Spleen (tissue), 11 donors: ENCODE data around the gene PIP5KL1. TPM values are rescaled to one million over a fixed set of nuclear protein-coding genes. Genes with fewer than 3 reads are reported as not detected.

ENCODE experiments used
- DNase-seq: peaks from one replicate; pipeline ENCODE4 v3.0.0-alpha.2; 2020
- H3K27ac ChIP-seq, 8 donors: fragments of 200-600 bp; sonication (generic) in 7 of 8; 1 replicate in 4 of 8; 2 replicates in 4 of 8; pipeline versions ENCODE4 v1.5.0 to v1.8.0; 2016 to 2021; ENCODE audit warnings: inconsistent platforms in 4 of 8, mild to moderate bottlenecking in 4 of 8, moderate library complexity in 1 of 8
- H3K27me3 ChIP-seq, 7 donors: fragments of 200-600 bp; sonication (generic) in 6 of 7; replicated peaks in 1 of 7; 1 replicate in 4 of 7; 2 replicates in 3 of 7; pipeline versions ENCODE4 v1.5.0 to v1.8.0; 2016 to 2021; ENCODE audit warnings: inconsistent platforms in 3 of 7, mild to moderate bottlenecking in 1 of 7
- H3K36me3 ChIP-seq, 6 donors: fragments of 200-600 bp; sonication (generic) in 5 of 6; 1 replicate in 4 of 6; 2 replicates in 2 of 6; pipeline versions ENCODE4 v1.5.0 to v1.8.0; 2016 to 2021; ENCODE audit warnings: inconsistent platforms in 2 of 6
- H3K4me1 ChIP-seq, 6 donors: fragments of 200-600 bp; sonication (generic) in 5 of 6; 1 replicate in 3 of 6; 2 replicates in 3 of 6; pipeline versions ENCODE4 v1.5.0 to v1.8.0; 2016 to 2021; ENCODE audit warnings: inconsistent platforms in 3 of 6
- H3K4me3 ChIP-seq, 8 donors: fragments of 200-600 bp; sonication (generic) in 7 of 8; 1 replicate in 4 of 8; 2 replicates in 4 of 8; pipeline versions ENCODE4 v1.5.0 to v1.8.0; 2016 to 2021; ENCODE audit warnings: inconsistent platforms in 4 of 8, mild to moderate bottlenecking in 4 of 8, moderate library complexity in 2 of 8
- H3K9me3 ChIP-seq, 8 donors: fragments of 200-600 bp; sonication (generic) in 7 of 8; 1 replicate in 4 of 8; 2 replicates in 4 of 8; pipeline versions ENCODE4 v1.5.0 to v1.8.0; 2016 to 2021; ENCODE audit warnings: inconsistent platforms in 4 of 8
- CTCF ChIP-seq, 11 experiments: fragments of 200-600 bp in 7 of 11; fragments of 450-650 bp in 4 of 11; sonication (generic) in 4 of 11; IDR thresholded peaks in 8 of 11; conservative IDR thresholded peaks in 3 of 11; 1 replicate in 7 of 11; 2 replicates in 4 of 11; pipeline versions ENCODE4 v1.4.0 to v1.8.0; 2016 to 2021; ENCODE audit warnings: antibody characterized with exemption in 11 of 11, inconsistent platforms in 4 of 11, mild to moderate bottlenecking in 1 of 11
- POLR2A ChIP-seq, 3 donors: fragments of 450-650 bp; IDR thresholded peaks; one replicate each; pipeline ENCODE4 v1.5.1; 2017; ENCODE audit warnings: antibody characterized with exemption in 3 of 3, mild to moderate bottlenecking in 1 of 3
- POLR2AphosphoS5 ChIP-seq, 3 donors: sonication (generic); formaldehyde crosslinking; IDR thresholded peaks; one replicate each; pipeline ENCODE4 v1.5.1; 2017; ENCODE audit warnings: antibody characterized with exemption in 3 of 3
- WGBS, 5 donors: extraction: QIAGEN DNeasy Blood & Tissue Kit in 3 of 5; methylation state at CpG; one replicate each; pipeline versions ENCODE4 v1.1.5 to v1.1.7; 2013 to 2018; 5-methylcytosine and 5-hydroxymethylcytosine counted together
- intact Hi-C: fragments of 100-400 bp; cut with DNase I; formaldehyde crosslinking; loops from one replicate; pipeline ENCODE4 v1.15.0; 2023; ENCODE audit warnings: low total_unique reads
- polyA plus RNA-seq, 3 donors: library from polyadenylated mRNA; stranded (reverse); fragments of 200-250 nt; gene quantifications; one replicate each; pipeline ENCODE4 v1.2.1, GENCODE V29; 2013
- total RNA-seq, 7 donors: library from RNA; depleted of rRNA in 3 of 7; stranded (reverse); fragments of >200 nt in 3 of 7; fragmentation: NEBNext Ultra II Directional in 4 of 7; extraction: Animal tissue kit (Norgen Biotek cat#: 25700) in 4 of 7; gene quantifications; one replicate each; pipeline versions ENCODE4 v1.1.0 to v1.2.1, GENCODE V29; 2016 to 2021
- donor health status: healthy with polysubstance abuse.
- donor health status: DM: no; HTN: no; CAD: no; lungs with moderate emphysema.
- donor health status: DM: no; HTN: no; CAD: no.
- donor health status: Bipolar disorder and iron deficiency.
- donor health status: healthy.
- donor health status: DM: no; HTN: no; CAD: no.
- donor health status: DM: yes; HTN: yes; CAD: no.

Gene PIP5KL1
- total and polyA plus RNA-seq, 10 donors = 0.13 to 3.6 (median 0.68) TPM; not detected in 2

GRCh38 chr9:127942216-127943010 is 11.8 kb upstream of the PIP5KL1 start:
- Histone ChIP-seq H3K4me3 (no peak overlapping the region), H3K27ac (peak overlapping the region in 2 of 8 donors; percentile 29 to 48), H3K27me3 (no peaks in the 10 kb centered on the region), H3K36me3 (peaks cover 0 to 75% (median 40%) of the 10 kb centered on the region in 6 donors), H3K4me1 (peaks cover 12 to 57% (median 30%) of the 10 kb centered on the region in 6 donors), H3K9me3 (no peaks in the 10 kb centered on the region)
- peak; percentile 92 for DNase-seq
- TF ChIP-seq POLR2A (IDR thresholded peaks at IDR 0.05) (no peak), POLR2AphosphoS5 (IDR thresholded peaks at IDR 0.05) (peak; percentile 54 to 71 (median 60)), CTCF (IDR thresholded peaks at IDR 0.05 in 8 of 11, conservative IDR thresholded peaks at IDR 0.05 in 3 of 11) (peak; percentile 69 to 95 (median 86))
- intact Hi-C loops = loop anchor here (2.0 kb wide), 1 partner anchor 92 kb away; no protein-coding TSS in a partner anchor
- WGBS, 5 donors = 56 to 85% (median 60%) methylated on average over 8 to 18 of the region's 18 CpGs

- Histone ChIP-seq H3K27me3 (no peaks in the 10 kb centered on the region), H3K27ac (no peak overlapping the region), H3K9me3 (no peaks in the 10 kb centered on the region), H3K4me1 (peaks cover 15 to 60% (median 35%) of the 10 kb centered on the region in 6 donors), H3K4me3 (no peak overlapping the region), H3K36me3 (peaks cover 0 to 70% (median 39%) of the 10 kb centered on the region in 6 donors)
- 67 to 85% (median 71%) methylated on average over 3 of the region's 3 CpGs for WGBS, 5 donors
- DNase-seq = no peak
- TF ChIP-seq CTCF (IDR thresholded peaks at IDR 0.05 in 8 of 11, conservative IDR thresholded peaks at IDR 0.05 in 3 of 11) = no peak
- intact Hi-C loops = loop anchor here (2.0 kb wide), 1 partner anchor 93 kb away; no protein-coding TSS in a partner anchor
Observed at GRCh38 chr9:127941961-127942215, 11.3 kb upstream of the PIP5KL1 start.

- no peak for DNase-seq
- intact Hi-C loops = no loop called here
- 73 to 85% (median 80%) methylated on average over 17 to 18 of the region's 18 CpGs for WGBS, 5 donors
- Histone ChIP-seq H3K27me3 (no peaks in the 10 kb centered on the region), H3K27ac (no peak overlapping the region), H3K4me1 (peaks cover 20 to 66% (median 40%) of the 10 kb centered on the region in 6 donors), H3K36me3 (peaks cover 0 to 65% (median 39%) of the 10 kb centered on the region in 6 donors), H3K9me3 (no peaks in the 10 kb centered on the region), H3K4me3 (no peak overlapping the region)
- no peak for TF ChIP-seq CTCF (IDR thresholded peaks at IDR 0.05 in 8 of 11, conservative IDR thresholded peaks at IDR 0.05 in 3 of 11)
- no peak for TF ChIP-seq POLR2A (IDR thresholded peaks at IDR 0.05)
Observed at GRCh38 chr9:127941062-127941960, 10.7 kb upstream of the PIP5KL1 start.

- 93 to 98% (median 94%) methylated on average over 4 of the region's 4 CpGs for WGBS, 5 donors
- no peak for DNase-seq
- TF ChIP-seq POLR2AphosphoS5 (IDR thresholded peaks at IDR 0.05) (no peak), CTCF (IDR thresholded peaks at IDR 0.05 in 8 of 11, conservative IDR thresholded peaks at IDR 0.05 in 3 of 11) (no peak), POLR2A (IDR thresholded peaks at IDR 0.05) (no peak)
- Histone ChIP-seq H3K36me3 (peaks cover 0 to 64% (median 34%) of the 10 kb centered on the region in 6 donors), H3K4me3 (no peak overlapping the region), H3K27ac (no peak overlapping the region), H3K4me1 (peaks cover 26 to 73% (median 47%) of the 10 kb centered on the region in 6 donors), H3K27me3 (no peaks in the 10 kb centered on the region), H3K9me3 (no peaks in the 10 kb centered on the region)
- intact Hi-C loops = no loop called here
Observed at GRCh38 chr9:127940593-127940992, 10.0 kb upstream of the PIP5KL1 start.
